ENCODE measurements around the gene INHBB.

The INHBB gene

DNA sequence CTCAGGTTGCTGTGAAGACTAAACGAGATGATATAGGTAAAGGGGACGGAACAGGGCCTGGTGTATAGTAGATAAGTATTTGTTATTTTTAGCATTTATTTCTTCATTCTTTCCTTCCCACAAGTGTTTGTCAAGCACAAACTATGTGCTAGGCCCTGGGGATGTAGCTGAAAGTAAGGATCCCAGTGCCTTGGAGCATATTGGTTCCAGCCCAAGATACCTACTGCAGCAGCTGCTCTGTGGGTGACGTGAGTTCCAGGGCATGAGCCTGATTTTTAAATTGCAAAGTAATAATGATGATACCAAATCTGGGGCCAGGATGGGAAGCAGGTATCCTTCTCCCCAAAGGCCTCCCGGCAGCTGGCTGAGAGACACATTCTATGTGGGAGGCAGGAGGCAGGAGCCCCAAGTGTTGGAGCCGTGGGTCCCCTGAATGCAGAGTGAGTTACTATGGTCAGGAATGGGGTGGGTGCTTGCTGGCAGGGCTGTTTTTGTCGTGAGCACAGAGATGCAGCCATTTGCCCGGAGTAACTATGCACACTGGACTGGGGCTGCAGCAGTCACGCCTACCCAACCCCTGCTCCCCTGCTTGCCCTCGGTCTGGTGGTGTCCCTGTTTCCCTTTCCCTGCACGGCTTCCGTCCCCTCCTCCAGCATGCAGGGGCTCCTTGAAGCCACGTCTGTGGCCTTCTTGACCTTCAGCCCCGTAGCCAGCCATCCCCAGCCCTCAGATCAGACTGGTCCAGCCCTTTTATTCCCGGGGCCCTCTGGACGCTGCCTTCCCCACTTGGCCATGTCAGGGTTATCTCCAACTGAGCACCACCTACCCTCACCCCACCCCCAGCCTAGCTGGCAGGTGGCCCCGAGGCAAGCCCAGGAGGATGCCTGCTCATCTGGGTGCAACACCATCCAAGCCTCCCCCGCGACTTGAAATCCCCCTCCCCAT, 52.4 kb downstream of the INHBB start:
- no peak for DNase-seq (ENCODE audit: low read depth in 2 of 2)

DNA sequence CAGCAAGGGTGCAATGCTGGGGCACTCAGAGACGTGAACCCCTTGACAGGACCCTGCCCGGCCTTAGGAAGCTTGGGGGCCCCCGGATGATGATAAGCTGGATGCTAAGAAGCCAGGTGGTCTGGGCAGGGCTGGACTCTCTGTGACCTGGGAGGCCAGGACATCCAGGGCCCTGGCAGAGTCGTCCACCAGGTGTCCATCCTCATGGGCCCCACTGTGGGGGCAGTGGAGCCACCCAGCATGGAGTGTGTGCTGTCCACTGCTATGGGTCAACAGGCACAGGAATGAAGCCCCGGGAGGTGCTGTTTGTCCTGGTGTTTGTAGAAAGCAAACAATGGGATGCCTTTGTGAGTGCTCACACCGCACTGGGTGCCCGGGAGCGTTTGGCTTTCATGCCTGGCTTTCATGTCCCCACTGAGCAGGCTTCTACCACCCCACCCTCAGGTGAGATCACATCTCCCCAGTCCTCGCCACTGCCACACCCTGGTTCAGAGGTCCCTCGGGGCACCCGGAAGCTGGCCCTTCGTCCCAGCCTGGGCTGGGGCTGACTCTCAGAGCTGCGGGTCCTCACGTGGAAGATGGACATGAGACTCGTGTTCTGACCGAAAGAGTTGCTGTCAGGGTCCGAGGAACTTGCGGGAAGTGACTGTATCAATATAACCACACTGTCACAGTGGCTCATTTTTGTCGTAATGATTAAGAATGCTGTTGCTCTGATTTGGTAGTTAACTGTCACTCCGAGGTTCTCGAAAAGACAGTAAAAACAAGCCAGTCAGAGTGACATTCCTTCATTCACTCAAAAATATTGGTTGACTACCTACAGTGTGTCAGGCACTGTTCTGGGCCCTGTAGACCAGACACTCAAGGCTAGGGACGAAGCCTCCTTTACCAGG, 53.3 kb downstream of the INHBB start:
- no peak for DNase-seq (ENCODE audit: low read depth in 2 of 2)

DNA sequence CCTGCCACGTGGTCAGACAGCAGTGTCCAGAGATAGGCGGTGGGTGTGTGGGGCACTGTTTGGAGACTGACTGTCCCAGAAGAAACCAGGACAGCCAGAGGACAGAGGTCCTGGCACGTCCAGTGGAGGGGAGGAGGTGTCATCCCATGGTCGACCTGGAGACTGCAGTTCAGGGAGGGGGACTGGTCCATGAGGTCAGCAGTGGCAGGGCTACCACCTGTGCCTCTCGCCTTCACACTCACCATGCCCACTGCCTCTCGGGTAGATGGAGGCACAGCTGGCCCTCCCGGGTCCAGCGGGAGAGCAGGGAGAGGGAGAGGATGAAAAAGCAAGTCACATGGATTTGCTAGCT, 53.9 kb downstream of the INHBB start:
- DNase-seq (ENCODE audit: low read depth in 2 of 2): no peak

DNA sequence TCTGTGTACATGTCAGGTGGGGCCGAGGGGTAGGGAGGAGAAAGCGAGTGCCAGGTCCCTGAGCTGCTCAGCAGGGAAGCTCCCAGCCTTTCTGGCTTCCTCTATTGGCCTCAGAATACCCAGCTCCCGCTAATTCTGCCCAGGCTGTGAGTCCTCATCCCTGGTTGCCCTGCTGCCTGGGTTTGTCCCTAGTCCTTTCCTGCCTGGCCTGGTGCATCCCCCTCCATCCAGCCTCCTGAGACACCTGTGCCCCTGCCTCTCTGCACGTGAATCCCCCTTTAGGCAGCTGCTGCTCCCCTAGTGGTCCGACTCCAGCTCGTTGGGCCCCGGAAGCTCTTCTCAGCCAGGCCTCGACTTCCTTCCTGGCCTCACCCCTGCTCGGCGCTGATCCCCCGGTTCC, 54.6 kb downstream of the INHBB start:
- DNase-seq (ENCODE audit: low read depth in 2 of 2): no peak

All from stimulated activated CD4-positive, alpha-beta T cell treated with anti-CD3 and anti-CD28 coated beads, Interleukin-15, amount 100 ng/mL, for 48 hours (primary cell).